Retinal pigment epithelial cell (primary cell): ENCODE results near the gene C19orf53.

Source experiments
- DNase-seq: peaks from one replicate; pipeline ENCODE4 v3.0.0-alpha.2; 2010; ENCODE audit warnings: low read depth
- H3K4me3 ChIP-seq: 2 replicates; pipeline ENCODE4 v1.5.1; 2011; ENCODE audit warnings: mild to moderate bottlenecking, low read length, control low read depth, moderate library complexity
- TF ChIP-seq, protein P1 (sequence below): conservative IDR thresholded peaks from 2 replicates; pipeline ENCODE4 v1.5.1; 2011; ENCODE audit warnings: low read depth, low read length, control low read depth, inconsistent platforms

C19orf53 gene

DNA sequence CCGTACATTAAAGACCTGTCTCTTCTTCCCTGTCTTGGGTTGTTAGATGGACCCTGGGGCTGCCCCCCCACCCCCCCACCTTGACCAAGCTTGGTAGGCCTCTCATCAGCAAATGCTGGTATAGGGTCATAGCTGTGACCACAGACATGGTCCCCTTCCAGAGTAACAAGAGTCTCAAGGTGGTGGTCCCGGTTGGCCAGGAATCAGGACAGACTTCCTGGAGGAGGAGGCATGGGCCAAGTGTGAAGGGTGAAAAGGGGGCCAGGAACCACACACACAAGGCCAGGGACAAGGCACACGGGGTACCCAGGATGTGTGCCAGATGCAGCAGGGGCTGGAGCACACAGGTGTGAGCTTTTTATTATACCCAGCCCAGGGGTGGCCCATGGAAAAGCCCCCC lies 11.0 kb upstream of the C19orf53 start:
- H3K4me3 ChIP-seq, result no peak overlapping the region
- no peak for DNase-seq
- TF ChIP-seq, protein P1, sequence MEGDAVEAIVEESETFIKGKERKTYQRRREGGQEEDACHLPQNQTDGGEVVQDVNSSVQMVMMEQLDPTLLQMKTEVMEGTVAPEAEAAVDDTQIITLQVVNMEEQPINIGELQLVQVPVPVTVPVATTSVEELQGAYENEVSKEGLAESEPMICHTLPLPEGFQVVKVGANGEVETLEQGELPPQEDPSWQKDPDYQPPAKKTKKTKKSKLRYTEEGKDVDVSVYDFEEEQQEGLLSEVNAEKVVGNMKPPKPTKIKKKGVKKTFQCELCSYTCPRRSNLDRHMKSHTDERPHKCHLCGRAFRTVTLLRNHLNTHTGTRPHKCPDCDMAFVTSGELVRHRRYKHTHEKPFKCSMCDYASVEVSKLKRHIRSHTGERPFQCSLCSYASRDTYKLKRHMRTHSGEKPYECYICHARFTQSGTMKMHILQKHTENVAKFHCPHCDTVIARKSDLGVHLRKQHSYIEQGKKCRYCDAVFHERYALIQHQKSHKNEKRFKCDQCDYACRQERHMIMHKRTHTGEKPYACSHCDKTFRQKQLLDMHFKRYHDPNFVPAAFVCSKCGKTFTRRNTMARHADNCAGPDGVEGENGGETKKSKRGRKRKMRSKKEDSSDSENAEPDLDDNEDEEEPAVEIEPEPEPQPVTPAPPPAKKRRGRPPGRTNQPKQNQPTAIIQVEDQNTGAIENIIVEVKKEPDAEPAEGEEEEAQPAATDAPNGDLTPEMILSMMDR, result no peak

DNA sequence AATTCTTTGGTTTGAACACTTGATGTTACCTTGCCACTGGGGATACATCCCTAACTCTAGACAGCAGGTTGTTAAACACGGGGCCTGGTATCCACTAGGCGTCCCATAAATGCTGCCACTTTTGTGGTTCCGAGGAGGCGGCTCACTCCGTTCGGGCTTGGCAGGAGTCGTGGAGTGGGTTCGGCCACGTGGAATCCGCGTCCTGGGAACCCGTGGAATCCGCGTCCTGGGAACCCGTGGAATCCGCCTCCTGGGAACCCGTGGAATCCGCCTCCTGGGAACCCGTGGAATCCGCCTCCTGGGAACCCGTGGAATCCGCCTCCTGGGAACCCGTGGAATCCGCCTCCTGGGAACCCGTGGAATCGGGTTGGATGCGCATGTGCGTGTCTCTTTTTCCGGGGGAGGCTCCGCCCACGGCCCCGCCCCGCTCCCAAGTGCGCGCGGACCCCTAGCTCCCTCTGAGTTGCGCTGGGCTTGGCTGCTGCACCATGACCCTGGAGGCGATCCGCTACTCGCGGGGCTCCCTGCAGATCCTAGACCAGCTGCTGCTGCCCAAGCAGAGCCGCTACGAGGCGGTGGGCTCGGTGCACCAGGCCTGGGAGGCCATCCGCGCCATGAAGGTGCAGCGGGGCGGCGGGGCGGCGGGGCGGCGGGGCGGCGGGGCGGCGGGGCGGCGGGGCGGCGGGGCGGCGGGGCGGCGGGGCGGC lies 10.0 kb upstream of the C19orf53 start, which contains the start of gene MRI1:
Gene MRI1, plus strand, starts transcription at position 422 of the 707 bp plus-strand sequence. Its CDS starts 67 bp downstream, at position 489.
- DNase-seq, result no peak
- peak within 1 kb of the TSS; percentile 72 for H3K4me3 ChIP-seq
- TF ChIP-seq, protein P1, result no peak

DNA sequence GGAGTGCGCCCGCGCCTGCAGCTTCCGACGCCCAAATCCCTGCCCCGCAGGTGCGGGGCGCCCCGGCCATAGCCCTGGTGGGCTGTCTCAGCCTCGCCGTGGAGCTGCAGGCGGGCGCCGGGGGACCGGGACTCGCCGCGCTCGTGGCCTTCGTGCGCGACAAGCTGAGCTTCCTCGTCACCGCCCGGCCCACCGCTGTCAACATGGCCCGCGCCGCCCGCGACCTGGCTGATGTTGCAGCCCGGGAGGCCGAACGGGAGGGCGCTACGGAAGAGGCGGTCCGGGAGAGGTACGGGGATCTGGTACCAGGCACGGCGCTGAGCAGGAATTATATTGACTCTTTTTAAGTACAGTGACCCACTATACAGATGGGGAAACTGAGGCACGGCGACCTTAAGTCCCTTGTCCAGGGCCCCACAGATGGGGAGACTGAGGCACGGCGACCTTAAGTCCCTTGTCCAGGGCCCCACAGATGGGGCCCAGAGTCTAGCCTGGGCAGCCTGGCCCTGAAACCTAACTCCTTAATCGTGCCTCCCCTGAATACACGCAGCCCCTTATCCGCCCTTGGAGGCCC lies 9.3 kb upstream of the C19orf53 start:
- peak overlapping the region; percentile 72 for H3K4me3 ChIP-seq
- DNase-seq, result no peak
- TF ChIP-seq, protein P1, result no peak

DNA sequence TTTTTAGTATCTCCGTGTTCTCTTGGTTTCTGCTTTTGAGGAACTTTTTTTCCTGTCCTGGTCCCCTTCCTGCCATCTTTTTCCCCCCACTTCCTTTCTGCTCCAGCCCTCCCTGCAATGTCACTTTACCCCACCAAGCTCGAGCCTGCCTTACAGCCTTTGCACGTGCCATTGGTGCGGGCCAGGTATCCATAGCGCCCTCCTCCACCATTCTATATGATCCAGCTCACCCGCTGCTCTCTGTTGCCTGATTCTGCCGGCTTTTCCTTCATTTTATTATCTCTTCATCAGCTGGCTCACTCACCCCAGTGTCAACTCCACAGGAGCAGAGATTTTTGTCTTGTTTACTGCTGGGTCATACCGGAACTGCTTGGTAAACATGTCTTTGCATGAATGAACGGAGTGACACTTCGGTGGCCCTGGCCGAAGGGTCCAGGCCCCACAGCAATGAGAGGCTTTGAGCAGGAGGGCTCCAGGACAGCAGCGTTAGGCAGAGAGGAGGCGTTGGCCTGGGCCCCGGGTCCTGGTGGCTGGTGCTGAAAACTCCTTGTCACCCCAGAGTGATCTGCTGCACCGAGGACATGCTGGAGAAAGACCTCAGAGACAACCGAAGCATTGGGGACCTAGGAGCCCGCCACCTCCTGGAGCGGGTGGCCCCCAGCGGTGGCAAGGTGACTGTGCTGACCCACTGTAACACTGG lies 8.7 kb upstream of the C19orf53 start:
- peak overlapping the region; percentile 72 for H3K4me3 ChIP-seq
- TF ChIP-seq, protein P1, result no peak
- no peak for DNase-seq

DNA sequence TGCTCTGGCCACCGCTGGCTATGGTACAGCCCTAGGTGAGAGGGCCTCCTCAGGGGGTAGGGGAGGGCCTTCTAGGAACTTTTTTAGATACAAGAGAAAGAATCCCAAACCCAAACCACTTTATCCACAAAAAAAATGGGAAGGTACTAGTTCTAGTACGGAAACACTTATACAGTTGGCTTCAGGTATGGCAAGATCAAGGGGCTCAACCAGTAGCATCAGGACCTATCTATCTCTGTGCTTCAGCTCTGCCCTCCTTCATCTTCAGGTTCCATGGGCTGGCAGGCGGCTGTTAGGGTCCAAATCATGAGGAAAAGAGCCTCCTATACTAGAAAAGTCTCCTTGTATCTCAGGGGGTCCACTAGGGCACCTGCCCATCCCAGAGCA lies 8.2 kb upstream of the C19orf53 start:
- TF ChIP-seq, protein P1, result no peak
- no peak for DNase-seq
- no peak overlapping the region for H3K4me3 ChIP-seq

DNA sequence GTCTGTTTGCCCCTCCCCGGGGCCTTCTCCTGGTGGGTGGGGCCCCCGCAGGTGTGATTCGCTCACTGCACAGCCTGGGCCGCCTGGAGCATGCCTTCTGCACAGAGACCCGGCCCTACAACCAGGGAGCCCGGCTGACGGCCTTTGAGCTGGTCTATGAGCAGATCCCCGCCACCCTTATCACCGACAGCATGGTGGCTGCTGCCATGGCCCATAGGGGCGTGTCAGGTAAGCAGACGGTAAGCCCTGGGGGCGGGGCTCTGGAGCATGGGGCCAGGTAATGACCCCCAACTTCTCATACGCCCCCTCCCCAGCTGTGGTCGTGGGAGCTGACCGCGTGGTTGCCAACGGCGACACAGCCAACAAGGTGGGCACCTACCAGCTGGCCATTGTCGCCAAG lies 5.7 kb upstream of the C19orf53 start:
- no peak for DNase-seq
- TF ChIP-seq, protein P1, result no peak
- no peak overlapping the region for H3K4me3 ChIP-seq
